ENCODE measurements around the gene N4BP2L2. TPM values are rescaled to one million over a fixed set of nuclear protein-coding genes. Genes with fewer than 3 reads are reported as not detected.

Gene N4BP2L2
- total and polyA plus RNA-seq, 2 donors (not counting 3 experiments of a cell fraction or from before 2014, with no cell fraction given) = 21.7 to 101 TPM

DNA sequence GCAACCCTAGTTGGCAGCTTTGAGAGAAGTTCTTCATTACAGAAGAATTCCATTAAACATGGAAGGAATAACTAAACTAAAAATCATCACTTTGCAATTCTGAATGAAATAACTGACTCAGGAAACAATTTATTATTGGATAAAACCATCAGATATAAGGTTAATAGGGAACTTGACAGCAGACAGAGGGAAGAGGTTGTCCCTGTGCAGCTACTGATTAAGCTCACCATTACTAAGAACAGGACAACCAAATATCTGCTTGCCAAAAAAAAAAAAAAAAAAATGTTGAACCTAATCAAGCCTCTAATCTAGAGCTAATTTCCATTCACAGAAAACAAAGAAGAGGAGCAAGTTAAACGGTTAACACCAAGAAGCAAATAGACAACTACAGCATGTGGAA lies 12.8 kb downstream of the N4BP2L2 start:
- Histone ChIP-seq H3K27ac (ENCODE audit: insufficient read depth, low read depth, low read length) (no peak overlapping the region), H3K4me3 (replicated peaks in 1 of 3; ENCODE audit: insufficient read depth in 1 of 3, low read depth in 1 of 3, low read length in 3 of 3) (no peak overlapping the region), H3K79me2 (ENCODE audit: control insufficient read depth, insufficient read depth, low read length) (peaks cover 49% of the 10 kb centered on the region), H4K20me1 (replicated peaks; ENCODE audit: control insufficient read depth, extremely low read depth, insufficient read depth, low read length) (peaks cover 4% of the 10 kb centered on the region), H3K4me2 (ENCODE audit: insufficient read depth, low read length) (no peak overlapping the region), H3K9me1 (replicated peaks; ENCODE audit: control insufficient read depth, extremely low read depth, insufficient read depth, low read length) (no peaks in the 10 kb centered on the region), H2AFZ (ENCODE audit: low read depth, low read length) (no peak overlapping the region), H3K9ac (replicated peaks; ENCODE audit: extremely low read depth, insufficient read depth, low read length) (no peak overlapping the region), H3K36me3 (ENCODE audit: control insufficient read depth in 2 of 2, extremely low read depth in 1 of 2, insufficient read depth in 2 of 2, low read length in 2 of 2) (peaks cover 0 to 4% of the 10 kb centered on the region in 2 experiments), H3K4me1 (ENCODE audit: control insufficient read depth, extremely low read depth, insufficient read depth, low read length) (no peaks in the 10 kb centered on the region), H3K9me3 (replicated peaks; ENCODE audit: control insufficient read depth, insufficient read depth, low read length) (no peaks in the 10 kb centered on the region), H3K27me3 (ENCODE audit: control insufficient read depth in 2 of 2, insufficient read depth in 2 of 2, low read length in 2 of 2) (no peaks in the 10 kb centered on the region)
- DNase-seq (ENCODE audit: low read depth, low spot score) (no peak), FAIRE-seq (no peak)
- ChIA-PET POLR2A (interaction anchor here (0.6 kb wide), 2 partner anchors 13 to 19 kb away, joined by 5 read pairs; partner anchors contain the start of gene N4BP2L2), CTCF (interaction anchor here (0.6 to 0.8 kb wide), 2 partner anchors 11 to 56 kb away, joined by 4 to 5 read pairs; no protein-coding TSS in a partner anchor)
- TF ChIP-seq GATA2 (IDR thresholded peaks at IDR 0.05; ENCODE audit: insufficient read depth, insufficient read length, low read depth, low read length) = no peak
- dilution Hi-C loops (cut with MboI; ENCODE audit: extremely low pct_ligation_motif_present, low sequenced_read_pairs) = no loop called here
- no TSS peak for BruUV-seq (replicated peaks)
- intact Hi-C loops (cut with micrococcal nuclease) = no loop called here

GRCh38 chr13:32515246-32515645 lies 23.3 kb downstream of the N4BP2L2 start:
- intact Hi-C loops (cut with micrococcal nuclease) = no loop called here
- Histone ChIP-seq H2AFZ (ENCODE audit: low read depth, low read length) (no peak overlapping the region), H3K27ac (ENCODE audit: insufficient read depth, low read depth, low read length) (no peak overlapping the region), H3K79me2 (ENCODE audit: control insufficient read depth, insufficient read depth, low read length) (no peaks in the 10 kb centered on the region), H3K27me3 (ENCODE audit: control insufficient read depth in 2 of 2, insufficient read depth in 2 of 2, low read length in 2 of 2) (no peaks in the 10 kb centered on the region), H3K4me3 (replicated peaks in 1 of 3; ENCODE audit: insufficient read depth in 1 of 3, low read depth in 1 of 3, low read length in 3 of 3) (no peak overlapping the region), H3K9me3 (replicated peaks; ENCODE audit: control insufficient read depth, insufficient read depth, low read length) (no peaks in the 10 kb centered on the region), H3K4me2 (ENCODE audit: insufficient read depth, low read length) (no peak overlapping the region), H3K9me1 (replicated peaks; ENCODE audit: control insufficient read depth, extremely low read depth, insufficient read depth, low read length) (no peaks in the 10 kb centered on the region), H3K36me3 (ENCODE audit: control insufficient read depth in 2 of 2, extremely low read depth in 1 of 2, insufficient read depth in 2 of 2, low read length in 2 of 2) (peaks cover 4 to 14% of the 10 kb centered on the region in 2 experiments), H3K9ac (replicated peaks; ENCODE audit: extremely low read depth, insufficient read depth, low read length) (no peak overlapping the region), H4K20me1 (replicated peaks; ENCODE audit: control insufficient read depth, extremely low read depth, insufficient read depth, low read length) (no peaks in the 10 kb centered on the region), H3K4me1 (ENCODE audit: control insufficient read depth, extremely low read depth, insufficient read depth, low read length) (no peaks in the 10 kb centered on the region)
- FAIRE-seq (no peak), DNase-seq (ENCODE audit: low read depth, low spot score) (no peak)
- CTCF ChIA-PET = interaction anchor here (0.6 to 1.1 kb wide), 2 partner anchors 10 to 71 kb away, joined by 4 read pairs; partner anchors contain the start of gene PDS5B
- dilution Hi-C loops (cut with MboI; ENCODE audit: extremely low pct_ligation_motif_present, low sequenced_read_pairs) = no loop called here
- BruUV-seq (replicated peaks) = no TSS peak
- TF ChIP-seq JUN (IDR thresholded peaks at IDR 0.05; ENCODE audit: borderline replicate concordance, insufficient read depth, insufficient read length, low read depth) = no peak
- no peak for TF ChIP-seq FOS (IDR thresholded peaks at IDR 0.05; ENCODE audit: borderline replicate concordance, insufficient read depth, low read length)
- no peak for TF ChIP-seq MYC (IDR thresholded peaks at IDR 0.05; ENCODE audit: low read depth, low read length)
- TF ChIP-seq MAX (IDR thresholded peaks at IDR 0.05; ENCODE audit: insufficient read depth, insufficient read length) = no peak
- TF ChIP-seq, protein P1, sequence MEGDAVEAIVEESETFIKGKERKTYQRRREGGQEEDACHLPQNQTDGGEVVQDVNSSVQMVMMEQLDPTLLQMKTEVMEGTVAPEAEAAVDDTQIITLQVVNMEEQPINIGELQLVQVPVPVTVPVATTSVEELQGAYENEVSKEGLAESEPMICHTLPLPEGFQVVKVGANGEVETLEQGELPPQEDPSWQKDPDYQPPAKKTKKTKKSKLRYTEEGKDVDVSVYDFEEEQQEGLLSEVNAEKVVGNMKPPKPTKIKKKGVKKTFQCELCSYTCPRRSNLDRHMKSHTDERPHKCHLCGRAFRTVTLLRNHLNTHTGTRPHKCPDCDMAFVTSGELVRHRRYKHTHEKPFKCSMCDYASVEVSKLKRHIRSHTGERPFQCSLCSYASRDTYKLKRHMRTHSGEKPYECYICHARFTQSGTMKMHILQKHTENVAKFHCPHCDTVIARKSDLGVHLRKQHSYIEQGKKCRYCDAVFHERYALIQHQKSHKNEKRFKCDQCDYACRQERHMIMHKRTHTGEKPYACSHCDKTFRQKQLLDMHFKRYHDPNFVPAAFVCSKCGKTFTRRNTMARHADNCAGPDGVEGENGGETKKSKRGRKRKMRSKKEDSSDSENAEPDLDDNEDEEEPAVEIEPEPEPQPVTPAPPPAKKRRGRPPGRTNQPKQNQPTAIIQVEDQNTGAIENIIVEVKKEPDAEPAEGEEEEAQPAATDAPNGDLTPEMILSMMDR (IDR thresholded peaks at IDR 0.05; ENCODE audit: extremely low read depth in 1 of 2, insufficient read depth in 1 of 2, low read depth in 1 of 2, low read length in 2 of 2) = no peak
- no peak for TF ChIP-seq GATA2 (IDR thresholded peaks at IDR 0.05; ENCODE audit: insufficient read depth, insufficient read length, low read depth, low read length)
- TF ChIP-seq POLR2A (IDR thresholded peaks at IDR 0.05; ENCODE audit: low read depth, low read length) = no peak
- TF ChIP-seq EZH2 (IDR thresholded peaks at IDR 0.05; ENCODE audit: borderline replicate concordance, low read depth, low read length, severe bottlenecking) = no peak
- no peak for TF ChIP-seq POLR2AphosphoS5 (IDR thresholded peaks at IDR 0.05; ENCODE audit: insufficient read depth, low read depth, low read length)
- POLR2A ChIA-PET = no interaction called here
